Ramos (cell line): ENCODE measurements around the gene IPO11.
"Not testable (repeated sequence)": the region's sequence is repeated elsewhere in the genome, so short reads cannot be mapped to it uniquely, and the experiment has no call there.

ENCODE experiments used
- in situ Hi-C: fragments of 300-500 bp; cut with MboI; formaldehyde crosslinking; loops from one replicate; pipeline ENCODE4 v1.14.3; 2022; ENCODE audit warnings: low sequenced_read_pairs; ENCODE audit not compliant: unreplicated experiment

IPO11 gene

GRCh38 chr5:62562867-62563266 lies 150.3 kb downstream of the IPO11 start:
- in situ Hi-C loops, result no loop called here

DNA sequence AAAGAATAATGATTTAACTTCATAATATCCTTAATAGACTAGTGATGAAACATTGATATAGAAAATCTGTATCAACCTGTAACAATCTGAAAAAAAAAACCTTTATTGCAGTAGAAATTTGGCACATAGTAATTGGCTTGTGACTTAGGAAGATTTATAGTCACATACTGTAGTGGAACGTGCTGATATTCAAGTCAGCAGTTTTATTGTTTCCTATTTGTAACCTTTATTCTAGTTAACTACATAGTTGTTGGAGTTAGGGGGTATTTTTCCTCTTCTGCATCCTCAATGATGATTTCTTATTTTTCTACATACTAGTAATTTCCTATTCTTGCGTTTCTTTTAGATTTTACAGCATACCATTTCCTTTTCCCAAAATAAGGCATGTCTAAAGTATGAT lies 151.5 kb downstream of the IPO11 start:
- in situ Hi-C loops, result no loop called here

GRCh38 chr5:62565740-62566139 lies 153.2 kb downstream of the IPO11 start:
- in situ Hi-C loops, result not testable (repeated sequence)

DNA sequence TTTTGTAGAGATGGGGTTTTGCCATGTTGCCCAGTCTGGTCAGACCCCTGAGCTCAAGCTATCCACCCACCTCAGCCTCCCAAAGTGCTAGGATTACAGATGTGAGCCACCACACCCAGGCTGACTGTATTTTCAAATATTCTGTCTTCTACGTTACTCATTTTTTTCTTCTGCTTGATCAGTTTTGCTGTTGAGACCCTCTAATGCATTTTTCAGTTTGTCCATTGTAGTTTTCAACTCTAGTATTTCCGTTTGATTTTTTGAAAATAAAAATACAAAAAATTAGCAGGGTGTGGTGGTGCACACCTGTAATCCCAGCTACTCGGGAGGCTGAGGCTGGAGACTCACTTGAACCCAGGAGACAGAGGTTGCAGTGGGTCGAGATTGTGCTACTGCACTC lies 155.6 kb downstream of the IPO11 start:
- in situ Hi-C loops, result no loop called here

DNA sequence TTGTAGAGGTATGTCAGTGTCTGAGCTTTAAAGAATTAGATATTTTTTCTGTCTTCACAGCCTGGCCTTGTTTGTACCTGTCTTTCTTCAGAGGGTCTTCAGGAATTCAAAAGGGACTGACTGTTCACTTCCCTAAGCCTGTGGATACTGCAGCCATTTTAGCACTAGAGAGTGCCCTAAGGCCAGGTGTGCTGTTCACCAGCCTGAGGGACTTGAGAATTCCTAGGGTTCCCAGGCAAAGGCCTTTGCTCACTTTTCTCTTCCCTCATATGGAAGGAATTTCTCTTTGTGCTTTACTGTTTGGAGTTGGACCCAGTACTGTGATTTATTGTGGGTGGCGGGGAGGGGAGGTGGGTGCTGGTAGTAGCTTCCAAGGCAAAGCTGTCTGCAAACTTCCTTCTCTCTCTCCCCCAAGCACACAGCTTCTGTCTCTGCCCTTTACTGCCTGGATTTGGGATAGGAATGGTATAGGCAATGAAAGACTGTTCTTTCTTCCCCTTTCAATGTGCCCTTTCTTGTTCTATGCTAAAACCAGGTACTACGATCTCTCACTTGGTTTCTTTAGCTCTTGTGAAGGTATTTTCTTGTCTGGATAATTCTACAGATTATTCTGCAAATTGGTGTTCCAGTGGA lies 156.4 kb downstream of the IPO11 start:
- in situ Hi-C loops, result no loop called here

DNA sequence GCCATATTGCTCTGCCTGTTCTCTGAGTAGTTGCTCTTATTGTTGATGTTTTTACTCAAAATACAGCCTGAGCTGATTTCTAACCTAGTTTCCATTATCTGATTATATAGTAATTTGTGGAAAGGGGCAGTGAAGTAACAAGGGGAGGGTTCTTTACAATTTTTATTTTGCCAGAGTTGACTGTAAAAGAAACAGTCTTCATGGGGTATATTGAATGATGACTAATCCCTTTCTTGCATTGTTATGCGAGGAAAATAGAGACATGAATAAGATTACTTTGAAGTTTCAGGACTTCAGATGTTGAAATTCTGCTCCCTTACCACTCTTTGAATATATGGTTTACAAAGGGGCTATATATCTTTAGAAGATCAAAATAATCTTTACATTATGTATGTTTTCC lies 156.9 kb downstream of the IPO11 start:
- in situ Hi-C loops, result no loop called here

- in situ Hi-C loops, result no loop called here
These were observed 160.5 kb downstream of the IPO11 start for GRCh38 chr5:62572918-62573514.

DNA sequence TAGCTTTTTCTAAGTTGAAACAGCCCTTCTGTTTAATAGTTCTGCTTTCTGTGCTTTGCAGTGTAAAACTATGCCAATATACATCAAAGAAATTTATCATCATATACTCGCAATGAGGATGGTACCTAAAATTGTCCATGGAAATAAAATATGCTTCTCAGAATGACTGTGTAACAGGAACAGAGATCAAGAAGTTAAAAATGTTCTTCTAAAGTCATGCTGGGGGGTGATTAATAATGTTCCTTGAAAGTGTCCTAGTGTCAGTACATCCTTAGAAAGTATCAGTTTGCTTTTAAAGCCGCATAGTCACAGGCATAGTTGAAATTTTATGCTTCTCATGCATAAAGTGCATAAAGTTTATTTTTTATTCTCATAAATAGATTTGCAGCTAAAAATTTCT lies 162.0 kb downstream of the IPO11 start:
- in situ Hi-C loops, result no loop called here

DNA sequence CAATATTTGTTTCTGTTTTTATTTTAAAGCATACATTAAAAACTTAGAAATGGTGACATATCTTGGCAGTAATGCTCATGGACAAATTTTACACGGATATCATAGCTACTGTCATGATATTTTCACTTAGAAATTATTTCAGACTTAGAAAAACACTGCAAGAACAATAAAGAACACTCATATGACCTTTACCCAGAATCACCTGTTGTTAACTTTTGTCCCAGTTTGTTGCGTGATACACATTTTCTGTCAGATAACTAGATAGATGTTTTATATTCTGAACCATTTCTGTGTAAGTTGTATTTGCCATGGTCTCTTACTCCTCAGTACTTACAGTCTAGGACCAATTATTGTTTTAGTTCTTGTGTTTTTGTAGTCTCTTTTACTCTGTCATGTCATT lies 162.5 kb downstream of the IPO11 start:
- in situ Hi-C loops, result no loop called here

DNA sequence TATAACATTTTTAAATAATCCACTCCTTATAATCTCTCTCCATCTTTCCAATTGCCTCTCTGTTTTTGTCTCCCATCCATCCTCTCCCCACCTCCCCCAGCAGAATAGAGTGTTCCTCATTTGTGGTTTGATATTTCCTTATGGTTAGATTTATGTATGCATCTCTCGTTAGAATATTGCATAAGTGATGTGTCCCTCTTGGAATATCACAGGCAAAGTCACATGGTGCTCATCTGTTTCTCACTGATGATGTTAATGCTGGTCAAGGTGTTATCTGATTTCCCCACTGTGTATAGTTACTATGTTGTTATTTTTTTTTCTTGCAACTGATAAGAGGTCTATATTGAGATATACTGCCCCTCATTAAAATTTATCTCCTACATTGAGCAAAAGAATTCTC lies 162.9 kb downstream of the IPO11 start:
- in situ Hi-C loops, result no loop called here

DNA sequence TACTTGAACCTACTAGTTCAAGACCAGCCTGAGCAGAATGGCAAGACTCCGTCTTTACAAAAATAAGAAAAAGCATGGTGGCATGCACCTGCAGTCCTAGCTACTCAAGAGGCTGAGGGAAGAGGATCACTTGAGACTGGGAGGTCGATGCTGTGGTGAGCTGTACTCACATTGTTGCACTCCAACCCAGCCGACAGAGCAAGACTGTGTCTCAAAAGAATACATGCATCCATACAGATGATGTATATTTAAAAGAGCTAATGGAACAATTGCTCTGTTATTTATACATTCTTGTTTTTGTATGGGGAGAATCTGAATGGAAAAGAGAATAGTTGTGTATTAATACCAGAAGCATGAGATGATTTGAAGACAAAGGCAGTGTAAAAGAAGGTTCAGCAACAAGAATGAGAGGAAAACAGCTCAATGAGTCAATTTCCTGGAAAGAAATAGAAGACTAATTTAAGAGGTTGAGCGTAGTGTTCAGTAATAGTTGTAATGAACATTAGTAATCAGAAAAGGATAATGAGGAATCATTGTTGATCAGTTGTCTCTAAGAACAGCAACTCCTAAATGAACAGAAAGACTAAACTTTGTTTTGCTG lies 164.1 kb downstream of the IPO11 start:
- in situ Hi-C loops, result no loop called here

- in situ Hi-C loops, result no loop called here
These were observed 164.9 kb downstream of the IPO11 start for GRCh38 chr5:62577488-62577887.

GRCh38 chr5:62578540-62578939 lies 166.0 kb downstream of the IPO11 start, which contains the start of gene LRRC70:
LRRC70 (plus strand) TSS chr5:62578819; CDS start chr5:62579439, 620 bp downstream.
- in situ Hi-C loops, result no loop called here

GRCh38 chr5:62579761-62580160 lies 167.2 kb downstream of the IPO11 start:
- in situ Hi-C loops, result no loop called here

DNA sequence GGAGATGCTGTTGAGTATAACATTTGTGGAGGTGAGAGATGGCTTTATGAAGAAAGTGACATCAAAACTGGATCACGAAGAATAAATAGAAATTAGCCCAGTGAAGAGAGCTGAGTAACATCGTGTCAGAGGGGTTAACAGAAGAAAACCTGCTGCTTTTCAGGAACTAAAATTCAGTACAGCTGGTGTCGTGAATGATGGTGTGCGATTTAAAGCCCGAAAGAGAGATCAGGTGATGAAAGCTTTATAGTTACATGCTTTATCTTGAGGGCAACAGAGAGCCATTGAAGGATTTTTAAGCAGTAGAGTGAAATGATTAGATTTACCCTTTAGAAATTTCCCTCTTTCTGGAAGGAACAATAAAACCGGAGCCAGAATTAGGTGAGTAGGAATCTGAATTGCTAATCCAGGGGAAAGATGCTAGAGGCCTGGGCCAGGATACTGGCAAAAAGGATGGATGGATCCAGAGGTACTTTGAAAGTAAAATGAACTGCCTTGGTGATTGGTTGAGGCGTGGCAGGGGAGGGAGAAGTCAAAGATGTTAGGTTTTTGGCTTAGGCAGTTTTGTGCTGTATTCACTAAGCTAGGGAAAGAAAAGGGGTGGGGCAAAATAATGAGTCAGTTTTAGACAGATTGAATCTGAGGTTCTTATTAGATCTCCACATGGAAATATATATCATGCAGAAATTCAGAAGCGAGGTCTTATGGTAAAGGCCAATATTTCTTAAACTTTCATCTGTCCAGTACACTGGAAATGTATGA lies 169.5 kb downstream of the IPO11 start:
- in situ Hi-C loops, result no loop called here

DNA sequence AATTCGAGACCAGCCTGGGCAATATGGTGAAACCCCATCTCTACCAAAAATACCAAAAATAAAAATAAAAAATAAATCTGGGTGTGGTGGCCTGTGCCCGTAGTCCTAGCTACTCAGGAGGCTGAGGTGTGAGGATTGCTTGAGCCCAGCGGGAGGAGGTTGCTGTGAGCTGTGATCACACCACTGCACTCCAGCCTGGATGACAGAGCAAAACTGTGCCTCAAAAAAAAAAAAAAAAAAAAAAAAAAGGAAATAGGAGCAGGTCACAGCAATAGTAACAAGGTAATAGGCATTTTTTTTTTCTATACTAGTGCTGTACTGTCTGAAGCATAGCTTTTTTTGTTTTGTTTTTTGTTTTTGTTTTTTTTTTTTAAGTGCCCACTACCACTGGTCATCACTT lies 171.8 kb downstream of the IPO11 start:
- in situ Hi-C loops, result no loop called here

DNA sequence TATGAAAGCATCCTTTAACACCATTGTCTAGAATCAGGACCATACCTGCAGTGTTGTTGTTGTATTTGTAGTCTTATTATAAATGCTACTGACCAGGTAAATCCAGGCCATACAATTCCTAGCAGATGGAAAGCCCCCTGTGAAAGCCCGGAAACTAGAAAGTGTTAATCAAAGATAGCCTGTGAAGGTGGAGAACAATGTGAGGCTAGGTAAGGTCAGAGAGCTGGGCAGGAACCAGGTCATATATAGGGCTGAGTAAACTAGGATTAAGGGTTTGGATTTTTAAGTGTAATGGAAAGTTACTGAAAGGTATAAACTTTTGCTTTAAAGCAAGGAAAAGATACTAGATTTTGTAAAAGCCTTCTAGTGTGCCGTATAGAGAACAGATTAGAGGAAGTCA lies 172.7 kb downstream of the IPO11 start:
- in situ Hi-C loops, result no loop called here

GRCh38 chr5:62585751-62586150 lies 173.2 kb downstream of the IPO11 start:
- in situ Hi-C loops, result no loop called here

GRCh38 chr5:62587737-62588136 lies 175.2 kb downstream of the IPO11 start:
- in situ Hi-C loops, result no loop called here

DNA sequence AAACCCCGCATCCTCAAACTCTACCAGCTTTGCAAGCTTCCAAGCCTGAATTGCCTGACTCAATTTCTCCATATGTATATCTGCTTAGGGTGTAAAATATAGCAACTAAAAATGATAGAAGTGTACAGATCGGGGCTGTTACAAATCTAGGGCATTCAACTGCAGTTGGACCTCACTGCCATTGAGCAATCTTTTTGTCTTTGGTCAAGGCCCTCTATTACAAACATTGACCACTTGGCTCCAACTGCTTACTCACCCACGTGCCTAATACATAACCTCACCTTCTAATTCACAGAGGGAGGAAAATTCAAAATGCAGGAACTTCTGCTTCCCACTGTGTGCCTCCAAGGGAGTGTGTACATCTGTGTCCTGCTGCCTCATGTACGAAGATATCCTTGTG lies 176.1 kb downstream of the IPO11 start:
- in situ Hi-C loops, result no loop called here

DNA sequence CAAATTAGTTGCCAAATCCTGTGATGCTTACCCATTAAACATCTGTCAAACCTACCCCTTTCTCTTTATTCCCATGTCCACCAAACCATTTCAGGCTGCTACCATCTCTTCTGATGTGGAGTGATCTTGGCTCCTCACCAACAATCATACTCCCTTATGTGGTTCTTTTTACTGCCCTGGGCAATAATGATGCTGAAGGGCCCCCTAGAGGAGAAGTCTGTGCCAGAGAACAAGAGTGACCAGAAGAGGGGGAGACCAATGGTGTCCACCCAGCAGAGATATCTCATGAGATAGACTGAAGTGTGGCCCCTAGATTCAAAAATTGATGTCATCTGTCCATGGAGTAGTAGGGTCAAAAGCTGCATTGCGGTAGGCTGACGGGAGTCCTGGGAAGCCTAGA lies 176.9 kb downstream of the IPO11 start:
- in situ Hi-C loops, result no loop called here
